ENCODE measurements around the gene TMEM106B.

TMEM106B gene

GRCh38 chr7:12229046-12229445 is 18.0 kb downstream of the TMEM106B start:
- no peak for DNase-seq

GRCh38 chr7:12231097-12231496 is 20.0 kb downstream of the TMEM106B start:
- DNase-seq = no peak

- DNase-seq = no peak
Measured at GRCh38 chr7:12233175-12233574, 22.1 kb downstream of the TMEM106B start.

DNA sequence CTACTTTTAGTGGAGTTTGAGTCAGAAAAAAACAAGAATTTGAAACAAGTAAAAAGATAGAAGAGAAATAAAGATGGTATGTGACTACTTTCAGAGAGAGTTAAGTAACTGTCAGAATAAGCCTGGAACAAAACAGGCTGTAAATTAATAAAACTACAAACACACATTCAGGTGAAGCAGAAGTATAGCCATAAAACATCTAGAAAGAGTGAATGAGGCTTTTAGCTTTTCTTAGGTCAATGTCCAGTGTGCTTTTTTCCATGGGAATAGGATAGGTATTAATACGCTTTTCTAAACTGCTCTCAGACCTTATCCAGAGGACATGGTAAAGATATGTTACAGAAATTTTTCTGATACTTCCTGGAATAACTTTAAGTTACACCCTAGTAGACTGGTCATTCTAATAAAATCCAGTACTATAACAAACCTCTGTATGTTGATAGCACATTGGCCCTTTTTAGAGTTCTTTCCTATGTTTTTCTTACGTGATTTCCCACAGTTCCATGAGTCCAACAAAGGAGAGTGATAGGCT is 23.3 kb downstream of the TMEM106B start:
- DNase-seq = no peak

DNA sequence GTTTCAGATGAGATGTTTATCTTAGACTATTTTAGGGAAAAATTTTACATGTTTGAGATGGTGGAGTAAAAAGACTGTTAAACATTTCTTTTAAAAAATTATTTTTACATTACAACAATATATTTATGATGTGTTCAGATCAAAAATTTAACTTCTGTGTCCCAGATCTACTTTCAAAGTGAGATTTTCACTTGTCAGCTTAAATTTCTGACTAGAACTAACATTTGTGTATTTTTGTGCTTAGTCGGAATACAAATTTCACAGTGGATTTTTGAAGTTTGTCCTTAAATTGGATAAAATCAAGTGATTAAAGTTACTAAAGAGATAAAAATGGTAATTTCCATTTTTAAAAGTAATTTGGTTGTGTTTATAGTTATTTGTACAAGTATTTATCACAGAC is 24.9 kb downstream of the TMEM106B start:
- DNase-seq = no peak

DNA sequence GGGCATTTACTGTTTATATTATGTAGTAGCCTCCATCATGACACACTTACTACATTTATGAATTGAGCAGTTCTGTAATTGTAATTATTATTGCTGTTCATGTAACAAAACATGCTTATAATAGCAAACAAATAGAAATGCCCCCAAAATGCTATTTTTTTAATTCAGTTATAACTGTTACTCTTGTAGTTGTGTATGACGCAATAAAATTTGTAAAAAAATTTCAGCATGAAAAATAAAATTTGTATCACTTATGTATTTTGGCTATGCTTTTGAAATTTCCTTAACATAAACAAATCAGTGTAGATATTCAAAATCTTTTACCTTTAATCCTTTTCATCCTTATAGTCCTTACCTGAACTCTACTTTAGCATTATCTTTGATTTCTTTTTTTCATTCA is 25.9 kb downstream of the TMEM106B start:
- no peak for DNase-seq

- DNase-seq = no peak
Measured at GRCh38 chr7:12239806-12240205, 28.7 kb downstream of the TMEM106B start.

GRCh38 chr7:12244129-12244528 is 33.0 kb downstream of the TMEM106B start:
- DNase-seq = no peak

GRCh38 chr7:12244694-12245093 is 33.6 kb downstream of the TMEM106B start:
- DNase-seq = no peak

DNA sequence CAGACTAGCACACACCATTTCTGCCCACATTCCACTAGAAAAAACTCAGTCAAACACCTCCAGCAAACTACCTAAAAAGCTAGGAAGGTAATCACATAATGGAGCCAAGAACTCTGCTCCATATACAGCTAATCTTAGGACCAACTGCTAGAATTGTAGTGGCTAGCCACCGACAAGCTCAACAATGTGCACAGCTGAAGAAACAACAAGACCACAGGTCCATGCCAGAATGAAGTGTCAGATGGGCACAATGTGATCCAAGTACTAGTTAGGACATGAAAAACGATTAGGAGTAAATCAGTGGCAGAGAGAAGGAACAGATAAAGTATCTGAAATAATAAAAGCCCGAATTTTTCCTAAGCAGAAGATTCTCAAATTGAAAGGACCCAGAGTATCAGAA is 38.6 kb downstream of the TMEM106B start:
- DNase-seq = no peak

DNA sequence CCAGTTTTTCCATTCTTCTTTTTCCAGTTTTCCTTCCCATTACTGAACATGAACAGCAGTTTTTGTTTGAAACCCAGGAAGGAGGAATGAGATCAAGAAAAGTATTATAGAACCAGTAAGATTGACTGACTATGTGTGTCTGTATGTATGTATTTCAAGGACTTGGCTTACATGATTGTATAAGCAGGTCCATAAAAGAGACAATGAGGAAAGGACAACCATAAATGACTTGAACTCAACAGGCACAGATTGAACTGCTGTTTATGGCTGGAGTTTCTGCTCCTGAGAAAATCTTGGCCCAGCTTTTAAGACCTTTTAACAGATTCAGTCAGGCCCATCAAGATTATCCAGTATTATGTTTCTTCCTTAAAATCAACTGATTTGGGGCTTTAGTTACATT is 39.1 kb downstream of the TMEM106B start:
- DNase-seq = no peak

DNA sequence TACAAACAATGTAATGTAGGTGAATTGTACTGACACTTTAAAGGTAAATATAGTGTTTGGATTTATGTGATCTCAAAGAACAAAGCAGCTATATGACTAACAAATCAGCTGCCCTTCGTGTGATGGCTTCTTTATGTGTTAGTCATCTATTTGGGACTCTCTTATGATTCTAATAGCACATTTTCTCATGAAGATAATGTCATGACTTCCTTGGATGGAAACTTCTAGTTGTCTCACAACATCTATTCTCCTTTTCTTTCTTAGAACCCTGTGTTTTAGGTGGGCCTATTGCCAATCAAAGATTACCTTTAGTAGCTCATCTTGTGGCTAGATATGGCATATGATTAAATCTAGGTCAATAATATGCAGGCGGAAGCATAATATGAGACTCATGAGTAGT is 45.0 kb downstream of the TMEM106B start:
- DNase-seq = no peak

DNA sequence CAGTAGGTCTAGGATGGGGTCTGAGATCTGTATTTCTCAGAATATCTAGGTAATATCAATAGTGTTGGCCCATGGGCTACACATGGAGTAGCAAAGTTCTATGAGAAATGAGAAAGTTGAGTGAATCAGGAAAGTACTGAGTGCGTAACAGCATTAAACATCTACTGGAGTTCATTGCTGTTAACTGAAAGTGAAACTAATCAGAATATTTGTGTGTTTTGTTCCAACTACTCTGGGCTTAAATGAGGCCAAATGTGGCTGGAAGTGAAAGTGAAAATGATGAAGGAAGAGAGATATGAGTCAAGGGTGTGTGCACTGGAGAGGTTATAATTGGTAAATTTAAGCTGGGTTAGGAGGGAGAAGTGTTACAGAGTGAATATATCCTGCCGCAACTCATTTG is 46.5 kb downstream of the TMEM106B start:
- DNase-seq = peak; percentile 21

DNA sequence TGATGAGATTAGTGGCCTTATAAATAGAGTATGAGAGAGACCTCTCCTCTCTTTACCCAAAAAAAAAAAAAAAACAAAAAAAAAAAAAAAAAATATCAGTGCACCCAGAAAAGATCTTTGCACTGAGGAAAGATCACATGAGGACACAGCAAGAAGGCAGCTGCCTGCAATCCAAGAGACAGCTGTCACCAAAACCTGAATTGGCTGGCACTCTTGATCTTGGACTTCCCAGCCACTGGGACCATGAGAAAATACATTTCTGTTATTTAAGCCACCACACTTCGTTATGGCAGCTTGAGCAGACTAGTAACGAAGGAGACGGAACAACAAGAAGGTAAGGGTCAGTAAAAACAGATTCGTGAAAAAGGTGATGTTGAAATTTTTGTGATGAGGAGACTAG is 47.0 kb downstream of the TMEM106B start:
- no peak for DNase-seq

GRCh38 chr7:12267542-12267941 is 56.4 kb downstream of the TMEM106B start:
- DNase-seq = no peak

DNA sequence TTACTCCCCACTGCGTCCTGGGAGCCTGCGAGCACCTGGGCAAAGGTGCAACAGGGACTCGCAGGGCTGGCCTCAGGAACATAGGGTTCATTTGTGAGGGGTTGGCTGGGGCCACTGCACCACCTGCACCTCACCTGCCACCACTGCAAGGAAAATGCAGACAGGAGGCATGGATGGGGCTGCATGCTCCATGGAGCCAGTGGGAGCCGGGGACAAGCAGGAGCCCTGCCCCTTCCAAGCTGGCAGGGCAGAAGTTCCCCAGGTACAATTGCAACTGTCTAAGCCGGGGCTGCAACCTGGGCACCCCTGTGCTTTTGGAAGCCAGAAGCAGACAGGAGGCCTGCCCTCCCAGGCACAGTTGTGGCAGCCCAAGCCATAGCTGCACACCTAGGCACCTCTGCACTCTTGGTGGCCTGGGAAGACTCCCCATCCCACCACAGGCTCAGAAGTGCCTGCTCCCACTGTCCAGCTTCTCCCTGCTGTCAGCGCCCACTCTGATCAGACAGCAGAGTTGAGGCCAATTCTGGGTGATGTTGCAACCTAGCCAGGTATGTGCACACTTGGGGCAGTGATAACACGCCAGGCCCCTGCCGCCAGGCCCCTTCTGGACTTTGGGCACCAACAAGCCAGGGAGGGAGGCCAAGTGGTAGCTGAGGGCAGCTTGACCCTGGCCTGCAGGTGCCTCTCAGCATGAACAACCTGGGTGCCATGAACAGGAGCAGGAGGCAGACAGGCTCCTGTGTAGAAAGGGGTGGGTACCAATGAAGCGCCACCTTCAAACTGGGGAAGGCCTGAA is 58.2 kb downstream of the TMEM106B start:
- no peak for DNase-seq

DNA sequence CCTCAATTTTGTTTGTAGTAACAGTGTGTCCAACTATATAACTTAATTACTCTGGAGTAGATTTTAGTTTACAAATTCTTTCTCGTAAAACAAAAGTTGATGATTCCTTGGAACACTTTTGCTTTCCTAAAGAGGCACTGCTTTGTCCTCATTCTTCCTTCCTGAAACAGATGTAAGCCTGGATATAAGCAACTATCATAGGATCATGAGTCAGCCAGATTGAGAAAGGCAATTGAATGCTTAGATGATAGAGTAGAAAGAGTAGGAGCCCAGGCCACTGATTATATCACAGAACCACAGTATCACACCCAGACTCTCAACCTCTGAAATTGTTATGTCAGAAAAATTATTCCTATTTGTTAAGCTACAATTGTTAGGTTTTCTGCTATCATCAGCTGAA is 69.9 kb downstream of the TMEM106B start:
- no peak for DNase-seq

GRCh38 chr7:12287901-12288300 is 76.8 kb downstream of the TMEM106B start:
- no peak for DNase-seq

- DNase-seq = no peak
Measured at GRCh38 chr7:12289996-12290395, 78.9 kb downstream of the TMEM106B start.

DNA sequence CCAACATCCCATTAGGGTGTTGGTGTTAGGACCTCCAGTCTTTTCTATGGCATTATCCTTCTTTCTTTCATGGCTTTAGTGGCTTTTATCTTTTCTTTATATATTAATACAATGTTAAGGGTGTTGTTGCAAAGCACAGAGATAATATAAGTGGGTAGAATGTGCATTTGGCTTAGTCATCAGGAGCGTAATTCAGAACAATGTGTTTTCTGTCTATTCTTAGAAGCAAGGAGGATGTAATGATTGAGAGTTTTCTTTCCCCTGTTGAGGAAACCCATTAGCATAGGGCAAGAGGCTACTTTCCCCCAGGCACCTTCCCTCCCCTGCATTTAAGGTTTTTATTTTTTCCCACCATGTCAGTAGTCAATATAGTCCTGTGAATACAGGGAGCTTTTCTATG is 79.7 kb downstream of the TMEM106B start:
- no peak for DNase-seq

- no peak for DNase-seq
Measured at GRCh38 chr7:12291870-12292269, 80.8 kb downstream of the TMEM106B start.

All from CD4-positive, alpha-beta T cell treated with Interleukin-17A for 4 hours (primary cell).